MM.1S (cell line): ENCODE results near the gene RIPOR2.

Experiments used
- EZH2 ChIP-seq: fragments of 300-600 bp; sonication (generic); optimal IDR thresholded peaks from 2 replicates; pipeline ENCODE3; 2017; ENCODE audit warnings: low read depth, mild to moderate bottlenecking, antibody characterized with exemption, low read length, mixed read lengths
- TF ChIP-seq, protein P1 (sequence below): fragments of 300-600 bp; sonication (generic); IDR thresholded peaks from 2 replicates; pipeline ENCODE4 v1.5.1; 2016; ENCODE audit warnings: antibody characterized with exemption, low read length, mixed read lengths

DNA sequence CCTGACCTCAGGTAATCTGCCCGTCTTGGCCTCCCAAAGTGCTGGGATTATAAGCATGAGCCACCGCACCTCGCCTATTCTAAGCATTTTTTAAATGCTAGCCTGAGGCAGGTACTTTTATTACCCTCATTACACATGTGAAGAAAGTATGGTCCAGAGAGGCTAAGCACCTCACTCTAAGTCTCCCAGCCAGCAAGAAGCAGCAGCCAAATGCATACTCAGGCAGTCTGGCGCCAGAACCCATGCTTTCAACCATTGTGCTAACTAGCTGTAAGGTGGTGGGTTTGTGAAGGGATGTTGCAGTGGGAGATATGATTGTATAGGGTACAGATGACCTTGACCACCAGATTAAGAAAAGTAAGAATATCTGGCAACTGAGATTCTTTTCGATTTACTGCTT is 26.1 kb upstream of the RIPOR2 start:
- TF ChIP-seq, protein P1, sequence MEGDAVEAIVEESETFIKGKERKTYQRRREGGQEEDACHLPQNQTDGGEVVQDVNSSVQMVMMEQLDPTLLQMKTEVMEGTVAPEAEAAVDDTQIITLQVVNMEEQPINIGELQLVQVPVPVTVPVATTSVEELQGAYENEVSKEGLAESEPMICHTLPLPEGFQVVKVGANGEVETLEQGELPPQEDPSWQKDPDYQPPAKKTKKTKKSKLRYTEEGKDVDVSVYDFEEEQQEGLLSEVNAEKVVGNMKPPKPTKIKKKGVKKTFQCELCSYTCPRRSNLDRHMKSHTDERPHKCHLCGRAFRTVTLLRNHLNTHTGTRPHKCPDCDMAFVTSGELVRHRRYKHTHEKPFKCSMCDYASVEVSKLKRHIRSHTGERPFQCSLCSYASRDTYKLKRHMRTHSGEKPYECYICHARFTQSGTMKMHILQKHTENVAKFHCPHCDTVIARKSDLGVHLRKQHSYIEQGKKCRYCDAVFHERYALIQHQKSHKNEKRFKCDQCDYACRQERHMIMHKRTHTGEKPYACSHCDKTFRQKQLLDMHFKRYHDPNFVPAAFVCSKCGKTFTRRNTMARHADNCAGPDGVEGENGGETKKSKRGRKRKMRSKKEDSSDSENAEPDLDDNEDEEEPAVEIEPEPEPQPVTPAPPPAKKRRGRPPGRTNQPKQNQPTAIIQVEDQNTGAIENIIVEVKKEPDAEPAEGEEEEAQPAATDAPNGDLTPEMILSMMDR: no peak
- TF ChIP-seq EZH2: no peak
